SJCRH30 (cell line): ENCODE results near the gene PRDX5. TPM values are rescaled to one million over a fixed set of nuclear protein-coding genes. Genes with fewer than 3 reads are reported as not detected.

ENCODE experiments used
- DNase-seq, 2 experiments: peaks; one replicate each; pipeline ENCODE4 v3.0.0-alpha.2; 2015 to 2020
- H3K27ac ChIP-seq: fragments of 250-450 bp; sonication (Bioruptor Pico); 2 replicates; pipeline ENCODE4 v1.5.1; 2020; ENCODE audit warnings: mild to moderate bottlenecking, moderate library complexity
- H3K27me3 ChIP-seq: fragments of 250-450 bp; sonication (Bioruptor Pico); 2 replicates; pipeline ENCODE4 v1.5.1; 2020; ENCODE audit warnings: mild to moderate bottlenecking, moderate library complexity
- H3K36me3 ChIP-seq: fragments of 250-450 bp; sonication (Bioruptor Pico); 2 replicates; pipeline ENCODE4 v1.5.1; 2020; ENCODE audit warnings: mild to moderate bottlenecking, moderate library complexity
- H3K4me1 ChIP-seq: fragments of 250-450 bp; sonication (Bioruptor Pico); 2 replicates; pipeline ENCODE4 v1.5.1; 2020; ENCODE audit warnings: mild to moderate bottlenecking, moderate library complexity
- H3K4me3 ChIP-seq: fragments of 250-450 bp; sonication (Bioruptor Pico); 2 replicates; pipeline ENCODE4 v1.5.1; 2020; ENCODE audit warnings: mild to moderate bottlenecking, moderate library complexity
- H3K9me3 ChIP-seq: fragments of 250-450 bp; sonication (Bioruptor Pico); replicated peaks from 2 replicates; pipeline ENCODE4 v1.5.1; 2020; ENCODE audit warnings: mild to moderate bottlenecking, moderate library complexity
- total RNA-seq: library from RNA; depleted of rRNA; stranded (reverse); fragments of >200 nt; shearing (Covaris generic); gene quantifications from 2 replicates; pipeline ENCODE4 v1.2.3, GENCODE V29; 2014

The PRDX5 gene
- total RNA-seq, 1 experiment from 2014 or later, result 105 TPM

DNA sequence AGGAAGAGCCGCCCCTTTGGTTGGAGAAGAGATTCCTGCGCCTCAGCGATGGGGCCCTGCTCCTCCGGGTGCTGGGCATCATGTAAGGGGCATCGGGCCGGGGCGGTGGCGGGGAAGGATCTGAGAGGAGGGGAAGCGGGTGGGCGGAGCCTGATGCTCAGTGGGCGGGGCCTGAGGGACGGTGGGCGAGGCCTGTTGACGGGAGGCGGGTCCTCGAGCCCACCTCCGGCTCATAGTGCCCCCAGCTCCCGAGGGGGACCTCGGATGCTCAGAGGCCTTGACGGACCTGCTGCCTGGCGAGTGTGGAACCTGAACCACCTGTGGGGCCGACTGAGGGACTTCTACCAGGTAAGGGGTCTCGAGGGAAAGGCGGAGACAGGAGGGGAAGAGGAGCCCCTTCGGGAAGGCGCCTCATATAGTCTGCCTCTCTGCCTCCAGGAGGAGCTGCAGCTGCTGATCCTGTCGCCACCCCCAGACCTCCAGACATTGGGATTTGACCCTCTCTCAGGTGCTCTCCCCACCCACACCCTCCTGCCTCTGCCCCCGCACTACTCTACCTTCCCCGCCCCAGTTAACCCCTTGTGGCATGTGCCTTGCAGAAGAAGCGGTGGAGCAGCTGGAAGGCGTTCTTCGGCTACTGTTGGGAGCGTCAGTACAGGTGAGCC is 22.9 kb downstream of the PRDX5 start:
- H3K9me3 ChIP-seq, result no peaks in the 10 kb centered on the region
- H3K36me3 ChIP-seq, result no peaks in the 10 kb centered on the region
- no peaks in the 10 kb centered on the region for H3K27me3 ChIP-seq
- no peak for DNase-seq
- H3K27ac ChIP-seq, result no peak overlapping the region
- no peak overlapping the region for H3K4me3 ChIP-seq
- 0 out of 2 replicates have a peak, but pooled peaks cover 3% of the 10 kb centered on the region for H3K4me1 ChIP-seq

DNA sequence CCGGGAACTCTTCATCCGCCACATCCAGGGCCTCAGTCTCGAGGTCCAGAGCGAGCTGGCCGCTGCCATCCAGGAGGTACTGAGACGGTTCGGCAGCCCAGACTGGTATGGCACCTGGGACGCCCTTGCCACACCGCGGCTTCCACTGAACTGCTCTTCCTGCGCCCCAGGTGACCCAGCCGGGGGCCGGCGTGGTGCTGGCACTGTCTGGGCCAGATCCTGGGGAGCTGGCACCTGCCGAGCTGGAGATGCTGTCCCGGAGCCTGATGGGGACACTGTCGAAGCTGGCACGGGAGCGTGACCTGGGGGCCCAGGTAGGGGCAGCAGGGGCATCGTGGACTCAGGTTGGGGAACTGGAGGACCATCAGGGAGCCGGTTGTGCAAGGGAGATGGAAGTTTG is 23.5 kb downstream of the PRDX5 start:
- Histone ChIP-seq H3K4me3 (no peak overlapping the region), H3K36me3 (no peaks in the 10 kb centered on the region), H3K4me1 (0 out of 2 replicates have a peak, but pooled peaks cover 3% of the 10 kb centered on the region), H3K9me3 (no peaks in the 10 kb centered on the region), H3K27me3 (no peaks in the 10 kb centered on the region), H3K27ac (no peak overlapping the region)
- no peak for DNase-seq

DNA sequence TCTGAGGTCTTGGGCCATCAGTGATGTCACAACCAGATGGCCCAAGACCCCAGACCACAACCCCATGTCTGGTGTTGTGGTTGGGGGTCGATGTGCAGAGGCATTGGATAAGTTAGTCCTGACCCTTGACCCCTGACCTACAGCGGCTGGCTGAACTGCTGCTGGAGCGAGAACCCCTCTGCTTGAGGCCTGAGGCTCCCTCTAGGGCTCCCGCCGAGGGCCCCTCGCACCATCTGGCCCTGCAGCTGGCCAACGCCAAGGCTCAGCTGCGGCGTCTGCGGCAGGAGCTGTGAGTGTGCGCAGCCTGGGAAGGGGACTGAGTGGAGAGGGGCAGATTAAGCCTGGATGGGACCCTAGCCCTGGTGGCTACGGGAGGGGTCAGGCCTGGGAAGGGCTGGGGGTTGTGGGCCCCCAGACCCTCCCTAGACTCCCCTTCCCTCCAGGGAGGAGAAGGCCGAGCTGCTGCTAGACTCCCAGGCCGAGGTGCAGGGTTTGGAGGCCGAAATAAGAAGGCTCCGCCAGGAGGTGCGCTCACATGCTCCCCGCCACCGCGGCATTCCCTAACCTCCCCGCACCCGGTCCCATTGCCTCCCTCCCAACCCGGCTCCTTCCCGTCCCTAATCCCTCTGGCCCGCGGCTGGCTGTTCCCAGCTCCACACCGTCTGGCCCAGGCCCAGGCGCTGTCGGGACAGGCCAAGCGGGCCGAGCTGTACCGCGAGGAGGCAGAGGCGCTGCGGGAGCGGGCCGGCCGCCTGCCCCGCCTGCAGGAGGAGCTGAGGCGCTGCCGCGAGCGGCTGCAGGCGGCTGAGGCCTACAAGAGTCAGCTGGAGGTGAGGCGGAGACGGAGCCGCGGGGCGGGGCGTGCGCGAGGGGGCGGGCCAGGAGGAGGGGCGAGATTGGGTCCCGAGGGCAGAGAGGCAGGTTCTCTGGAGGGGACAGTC is 24.2 kb downstream of the PRDX5 start:
- Histone ChIP-seq H3K4me3 (peak overlapping the region; percentile 45), H3K9me3 (no peaks in the 10 kb centered on the region), H3K4me1 (0 out of 2 replicates have a peak, but pooled peaks cover 3% of the 10 kb centered on the region), H3K27me3 (no peaks in the 10 kb centered on the region), H3K36me3 (no peaks in the 10 kb centered on the region), H3K27ac (peak overlapping the region; percentile 14)
- DNase-seq, result peak; percentile 75 to 79

DNA sequence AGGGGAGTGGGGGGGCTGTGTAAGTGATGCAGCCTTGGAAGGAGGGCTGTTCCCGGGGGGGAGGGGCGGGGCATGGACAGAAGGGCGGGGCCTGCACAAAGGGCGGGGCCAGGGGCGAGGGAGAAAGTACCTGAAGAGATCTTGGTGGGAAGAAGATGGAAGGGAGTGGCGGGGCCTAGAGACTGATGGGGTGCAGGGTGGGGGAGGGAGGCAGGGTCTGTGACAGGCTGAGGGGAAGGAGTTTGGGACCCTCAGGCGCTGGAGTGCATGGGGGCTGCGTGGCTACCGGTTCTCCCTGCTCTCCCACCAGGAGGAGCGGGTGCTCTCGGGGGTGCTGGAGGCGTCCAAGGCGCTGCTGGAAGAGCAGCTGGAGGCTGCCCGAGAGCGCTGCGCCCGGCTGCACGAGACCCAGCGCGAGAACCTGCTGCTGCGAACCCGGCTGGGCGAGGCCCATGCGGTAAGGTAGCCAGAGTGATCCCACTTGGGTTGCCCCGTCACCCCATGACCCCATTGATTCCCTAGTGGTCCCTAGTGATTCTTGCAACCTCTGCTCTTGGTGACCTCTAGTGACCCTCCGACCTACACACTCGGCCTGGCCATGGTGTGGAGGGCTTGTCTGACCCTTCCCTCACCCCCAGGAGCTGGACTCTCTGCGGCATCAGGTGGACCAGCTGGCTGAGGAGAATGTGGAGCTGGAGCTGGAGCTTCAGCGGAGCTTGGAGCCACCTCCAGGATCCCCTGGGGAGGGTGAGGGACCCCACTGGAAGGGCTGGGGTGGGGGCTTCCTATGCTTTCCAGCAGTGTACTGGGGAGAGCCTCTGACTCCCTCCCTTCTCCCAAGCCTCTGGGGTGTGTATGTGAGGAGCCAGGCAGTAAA is 25.2 kb downstream of the PRDX5 start:
- Histone ChIP-seq H3K27me3 (no peaks in the 10 kb centered on the region), H3K4me3 (no peak overlapping the region), H3K36me3 (no peaks in the 10 kb centered on the region), H3K4me1 (peaks cover 4% of the 10 kb centered on the region; the same call in 1 of the 2 replicates), H3K9me3 (no peaks in the 10 kb centered on the region), H3K27ac (no peak overlapping the region)
- no peak for DNase-seq

DNA sequence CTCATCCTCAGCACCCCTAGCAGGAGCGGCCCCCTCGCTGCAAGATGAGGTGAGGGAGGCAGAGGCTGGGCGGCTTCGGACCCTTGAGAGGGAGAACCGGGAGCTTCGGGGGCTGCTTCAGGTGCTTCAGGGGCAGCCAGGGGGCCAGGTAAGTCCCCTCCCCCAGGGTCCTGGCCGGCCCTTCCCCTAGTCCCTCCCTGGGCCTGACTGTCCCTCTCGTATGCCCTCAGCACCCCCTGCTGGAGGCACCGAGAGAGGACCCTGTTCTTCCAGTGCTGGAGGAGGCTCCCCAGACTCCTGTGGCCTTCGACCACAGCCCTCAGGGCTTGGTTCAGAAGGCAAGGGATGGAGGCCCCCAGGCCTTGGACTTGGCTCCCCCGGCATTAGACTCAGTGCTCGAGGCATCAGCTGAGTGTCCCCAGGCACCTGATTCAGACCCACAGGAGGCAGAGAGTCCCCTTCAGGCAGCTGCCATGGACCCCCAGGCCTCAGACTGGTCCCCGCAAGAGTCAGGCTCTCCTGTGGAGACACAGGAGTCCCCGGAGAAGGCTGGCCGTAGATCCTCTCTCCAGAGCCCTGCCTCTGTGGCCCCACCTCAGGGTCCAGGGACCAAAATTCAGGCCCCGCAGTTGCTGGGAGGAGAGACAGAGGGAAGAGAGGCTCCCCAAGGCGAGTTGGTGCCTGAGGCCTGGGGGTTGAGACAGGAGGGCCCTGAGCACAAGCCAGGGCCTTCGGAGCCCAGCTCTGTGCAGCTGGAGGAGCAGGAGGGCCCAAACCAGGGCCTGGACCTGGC is 26.0 kb downstream of the PRDX5 start:
- Histone ChIP-seq H3K4me1 (peaks cover 13% of the 10 kb centered on the region), H3K9me3 (no peaks in the 10 kb centered on the region), H3K27ac (no peak overlapping the region), H3K4me3 (no peak overlapping the region), H3K36me3 (no peaks in the 10 kb centered on the region), H3K27me3 (no peaks in the 10 kb centered on the region)
- peak in 1 of 2 experiments; percentile 49 for DNase-seq

DNA sequence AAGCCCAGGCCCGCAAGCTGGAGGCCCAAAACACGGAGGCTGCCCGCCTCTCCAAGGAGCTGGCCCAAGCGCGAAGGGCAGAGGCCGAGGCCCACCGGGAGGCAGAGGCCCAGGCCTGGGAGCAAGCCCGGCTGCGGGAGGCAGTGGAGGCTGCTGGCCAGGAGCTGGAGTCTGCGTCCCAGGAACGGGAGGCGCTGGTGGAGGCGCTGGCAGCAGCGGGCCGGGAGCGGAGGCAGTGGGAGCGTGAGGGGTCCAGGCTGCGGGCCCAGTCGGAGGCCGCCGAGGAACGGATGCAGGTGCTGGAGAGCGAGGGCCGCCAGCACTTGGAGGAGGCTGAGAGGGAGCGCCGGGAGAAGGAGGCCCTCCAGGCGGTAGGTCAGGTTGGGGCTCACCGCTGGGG is 26.9 kb downstream of the PRDX5 start:
- no peaks in the 10 kb centered on the region for H3K9me3 ChIP-seq
- no peak overlapping the region for H3K27ac ChIP-seq
- no peak for DNase-seq
- H3K27me3 ChIP-seq, result no peaks in the 10 kb centered on the region; the same call in 1 of the 2 replicates
- no peak overlapping the region for H3K4me3 ChIP-seq
- peaks cover 13% of the 10 kb centered on the region for H3K4me1 ChIP-seq
- no peaks in the 10 kb centered on the region for H3K36me3 ChIP-seq

DNA sequence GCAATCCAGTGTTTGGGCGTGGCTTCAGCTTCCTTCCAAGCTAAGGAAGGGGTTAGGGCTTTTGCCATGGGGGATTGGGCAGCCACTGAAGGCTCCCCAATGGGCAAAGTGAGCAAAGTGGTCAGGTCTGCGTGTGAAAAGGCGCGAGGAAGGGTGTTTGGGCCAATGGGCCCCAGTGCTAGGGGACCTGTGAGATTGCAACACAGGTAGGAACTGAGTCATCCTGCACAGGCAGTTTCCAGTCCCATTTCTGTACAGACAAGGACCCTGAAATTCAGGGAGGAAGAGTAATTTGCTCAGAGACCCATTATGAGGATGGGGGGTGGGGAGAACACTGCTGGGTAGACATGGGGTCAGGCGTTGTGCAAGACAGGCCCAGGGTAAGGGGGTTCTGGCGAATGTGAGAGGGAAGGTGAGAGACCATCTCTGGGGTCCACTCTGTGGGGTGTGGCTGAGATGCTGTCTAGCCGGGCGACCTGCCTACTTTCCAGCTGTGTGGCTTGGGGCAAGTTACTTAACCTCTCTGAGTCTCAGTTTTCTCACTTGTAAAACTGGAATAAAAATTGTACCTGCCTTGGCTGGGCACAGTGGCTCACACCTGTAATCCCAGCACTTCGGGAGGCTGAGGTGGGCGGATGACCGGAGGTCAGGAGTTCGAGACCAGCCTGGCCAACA is 29.4 kb downstream of the PRDX5 start:
- Histone ChIP-seq H3K36me3 (no peaks in the 10 kb centered on the region), H3K27ac (no peak overlapping the region), H3K4me1 (peaks cover 14% of the 10 kb centered on the region), H3K9me3 (no peaks in the 10 kb centered on the region), H3K27me3 (no peaks in the 10 kb centered on the region; the same call in 1 of the 2 replicates), H3K4me3 (no peak overlapping the region)
- DNase-seq, result no peak

DNA sequence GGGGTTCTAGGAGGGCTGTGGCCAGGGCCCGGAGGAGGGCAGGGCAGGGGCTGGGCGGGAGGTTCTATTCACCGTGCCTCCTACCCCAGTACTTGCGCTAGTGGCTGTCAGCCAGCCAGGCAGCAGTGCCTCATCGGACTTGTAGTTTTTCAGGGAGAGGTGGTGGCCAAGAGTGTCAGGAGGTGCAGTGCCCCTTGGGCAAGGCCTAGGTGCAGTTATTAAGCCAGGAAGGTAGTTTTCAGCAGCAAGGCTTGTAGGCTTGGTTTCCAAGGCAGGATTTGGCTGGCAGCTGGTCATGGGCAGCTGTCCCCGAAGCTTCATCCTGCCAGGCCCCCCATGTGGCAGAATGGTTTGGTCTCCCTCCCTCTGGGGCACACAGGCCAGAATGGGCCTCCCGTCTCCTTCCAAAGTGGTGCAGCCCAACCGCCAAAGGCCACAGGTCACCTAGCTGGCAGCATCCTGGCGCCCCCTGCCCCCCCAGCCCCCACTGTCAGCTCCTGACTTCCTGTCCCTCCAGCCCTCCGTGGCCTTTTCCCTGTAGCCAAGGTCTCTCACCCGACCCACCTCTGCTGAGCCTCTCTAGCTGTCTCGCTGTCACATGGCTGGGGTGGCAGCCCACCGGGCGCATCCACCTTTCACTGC is 30.6 kb downstream of the PRDX5 start:
- no peaks in the 10 kb centered on the region; the same call in 1 of the 2 replicates for H3K27me3 ChIP-seq
- H3K27ac ChIP-seq, result no peak overlapping the region
- DNase-seq, result peak; percentile 84 to 88
- H3K36me3 ChIP-seq, result no peaks in the 10 kb centered on the region
- no peaks in the 10 kb centered on the region for H3K9me3 ChIP-seq
- H3K4me3 ChIP-seq, result no peak overlapping the region
- peaks cover 22% of the 10 kb centered on the region for H3K4me1 ChIP-seq

DNA sequence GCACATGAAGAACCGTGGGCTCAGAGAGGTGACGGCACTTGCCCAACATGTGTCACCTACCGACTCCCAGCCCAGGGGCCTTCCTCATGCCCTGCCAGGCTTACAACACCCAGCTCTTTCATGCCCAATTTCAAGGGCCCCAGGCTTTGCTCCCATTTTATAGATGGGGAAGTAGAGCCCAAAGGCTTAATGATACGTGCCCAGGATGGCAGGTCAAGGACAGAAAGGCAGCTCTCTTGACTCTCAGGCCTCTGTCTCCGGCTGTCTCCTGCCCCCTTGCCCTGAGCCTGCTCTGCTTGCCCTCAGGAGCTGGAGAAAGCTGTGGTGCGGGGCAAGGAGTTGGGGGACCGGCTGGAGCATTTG is 31.1 kb downstream of the PRDX5 start:
- no peak for DNase-seq
- Histone ChIP-seq H3K4me3 (no peak overlapping the region), H3K36me3 (no peaks in the 10 kb centered on the region), H3K27ac (no peak overlapping the region), H3K9me3 (no peaks in the 10 kb centered on the region), H3K4me1 (peaks cover 22% of the 10 kb centered on the region), H3K27me3 (peaks cover 3% of the 10 kb centered on the region; the same call in 1 of the 2 replicates)

DNA sequence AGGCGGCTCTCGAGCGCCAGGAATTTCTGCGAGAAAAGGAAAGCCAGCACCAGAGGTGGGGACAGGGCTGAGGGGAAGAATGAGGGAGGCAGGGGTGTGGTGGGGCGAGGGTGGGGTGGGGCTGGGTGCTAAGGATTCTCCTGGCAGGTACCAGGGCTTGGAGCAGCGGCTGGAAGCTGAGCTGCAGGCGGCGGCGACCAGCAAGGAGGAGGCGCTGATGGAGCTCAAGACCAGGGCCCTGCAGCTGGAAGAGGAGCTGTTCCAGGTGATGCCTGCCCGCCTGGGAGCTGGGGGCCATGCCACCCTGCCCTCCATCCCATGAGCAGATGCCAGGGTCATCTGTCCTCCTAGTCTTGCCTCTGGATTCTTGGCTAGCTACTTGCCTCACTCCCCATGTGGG is 31.5 kb downstream of the PRDX5 start:
- H3K4me1 ChIP-seq, result peaks cover 22% of the 10 kb centered on the region
- H3K9me3 ChIP-seq, result no peaks in the 10 kb centered on the region
- H3K27ac ChIP-seq, result no peak overlapping the region
- no peak overlapping the region for H3K4me3 ChIP-seq
- H3K27me3 ChIP-seq, result peaks cover 3% of the 10 kb centered on the region; the same call in 1 of the 2 replicates
- no peak for DNase-seq
- no peaks in the 10 kb centered on the region for H3K36me3 ChIP-seq

DNA sequence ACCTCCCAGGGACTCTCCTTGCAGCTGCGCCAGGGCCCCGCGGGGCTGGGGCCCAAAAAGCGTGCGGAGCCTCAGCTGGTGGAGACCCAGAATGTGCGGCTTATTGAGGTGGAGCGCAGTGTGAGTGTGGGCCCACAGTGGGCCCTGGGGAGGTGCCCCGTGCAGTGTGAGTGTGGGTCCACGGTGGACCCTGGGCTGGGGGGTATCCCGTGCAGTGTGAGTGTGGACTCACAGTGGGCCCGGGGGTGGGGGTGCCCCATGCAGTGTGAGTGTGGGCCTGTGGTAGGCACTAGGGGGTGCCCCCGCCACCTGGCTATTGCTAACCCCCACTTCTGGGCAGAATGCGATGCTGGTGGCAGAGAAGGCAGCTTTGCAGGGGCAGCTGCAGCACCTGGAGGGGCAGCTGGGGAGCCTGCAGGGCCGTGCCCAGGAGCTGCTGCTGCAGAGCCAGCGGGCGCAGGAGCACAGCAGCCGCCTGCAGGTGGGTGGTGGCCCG is 33.3 kb downstream of the PRDX5 start:
- H3K27ac ChIP-seq, result no peak overlapping the region
- no peaks in the 10 kb centered on the region for H3K9me3 ChIP-seq
- no peak for DNase-seq
- peaks cover 3% of the 10 kb centered on the region; the same call in 1 of the 2 replicates for H3K27me3 ChIP-seq
- H3K4me1 ChIP-seq, result peaks cover 26% of the 10 kb centered on the region
- H3K4me3 ChIP-seq, result no peak overlapping the region
- no peaks in the 10 kb centered on the region for H3K36me3 ChIP-seq

DNA sequence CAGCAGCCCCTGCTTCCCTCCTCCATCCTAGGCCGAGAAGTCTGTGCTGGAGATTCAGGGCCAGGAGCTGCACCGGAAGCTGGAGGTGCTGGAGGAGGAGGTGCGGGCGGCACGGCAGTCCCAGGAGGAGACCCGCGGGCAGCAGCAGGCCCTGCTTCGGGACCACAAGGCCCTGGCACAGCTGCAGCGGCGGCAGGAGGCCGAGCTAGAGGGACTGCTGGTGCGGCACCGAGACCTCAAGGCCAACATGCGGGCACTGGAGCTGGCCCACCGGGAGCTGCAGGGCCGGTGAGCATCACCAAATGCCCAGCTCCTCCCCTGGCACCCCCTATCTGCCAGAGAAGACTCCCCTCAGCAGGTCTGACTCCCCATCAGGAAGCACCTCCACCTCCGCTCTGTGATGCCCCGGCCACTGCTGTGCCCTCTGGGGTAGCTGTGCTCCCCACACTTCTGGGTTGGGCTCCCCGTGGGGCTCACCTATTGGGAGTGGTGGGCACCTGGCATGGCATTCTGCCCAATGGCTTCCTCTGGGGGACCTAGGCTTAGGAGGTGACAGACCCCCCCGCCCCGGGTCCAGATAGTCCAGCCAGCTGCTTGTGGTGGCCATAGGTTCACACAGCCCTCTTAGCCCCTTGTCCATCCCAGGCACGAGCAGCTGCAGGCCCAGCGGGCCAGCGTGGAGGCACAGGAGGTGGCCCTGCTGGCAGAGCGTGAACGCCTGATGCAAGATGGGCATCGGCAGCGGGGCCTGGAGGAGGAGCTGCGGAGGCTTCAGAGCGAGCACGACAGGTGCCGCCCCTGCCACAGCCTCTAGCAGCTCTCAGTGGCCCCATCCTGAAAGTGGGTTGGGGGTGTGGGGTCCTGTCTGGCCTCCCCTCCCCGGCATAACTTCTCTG is 34.4 kb downstream of the PRDX5 start:
- no peaks in the 10 kb centered on the region for H3K9me3 ChIP-seq
- no peak overlapping the region; the same call in 1 of the 2 replicates for H3K27ac ChIP-seq
- peak; percentile 48 to 55 for DNase-seq
- H3K27me3 ChIP-seq, result peaks cover 3% of the 10 kb centered on the region; the same call in 1 of the 2 replicates
- H3K4me1 ChIP-seq, result peaks cover 26% of the 10 kb centered on the region
- no peaks in the 10 kb centered on the region for H3K36me3 ChIP-seq
- no peak overlapping the region for H3K4me3 ChIP-seq
